PC-9 (cell line): ENCODE measurements around the gene TTC23. TPM values are rescaled to one million over a fixed set of nuclear protein-coding genes. Genes with fewer than 3 reads are reported as not detected.

Experiments
- BruUV-seq: library from RNA; stranded (reverse); fragments of 400-500 nt; replicated peaks from 2 replicates; lab custom pipeline; 2021; lab: Mats Ljungman, UMichigan
- CTCF ChIA-PET: fragments of 300-600 bp; sonication (Branson Sonifier 250); formaldehyde crosslinking; loops from one replicate; lab custom pipeline; 2022; ENCODE audit warnings: antibody characterized with exemption; lab: Charles Lee
- POLR2A ChIA-PET: fragments of 300-600 bp; sonication (Branson Sonifier 250); formaldehyde crosslinking; loops from one replicate; lab custom pipeline; 2022; ENCODE audit warnings: antibody characterized with exemption; ENCODE audit not compliant: unreplicated experiment; lab: Charles Lee
- DNase-seq, 2 experiments: peaks; one replicate each; pipeline versions ENCODE4 v3.0.0 to v3.0.0-alpha.2; 2015 to 2022; ENCODE audit warnings: mixed read lengths in 1 of 2
- H2AFZ ChIP-seq: fragments of 200-600 bp; sonication (generic); 2 replicates; pipeline ENCODE4 v1.8.1; 2017; ENCODE audit warnings: antibody characterized with exemption
- H3F3A ChIP-seq: fragments of 200-600 bp; sonication (generic); 2 replicates; pipeline ENCODE4 v1.8.1; 2017; ENCODE audit warnings: antibody characterized with exemption, mild to moderate bottlenecking, low read depth; ENCODE audit not compliant: insufficient read depth
- H3K27ac ChIP-seq: fragments of 200-600 bp; sonication (generic); 2 replicates; pipeline ENCODE4 v1.6.1; 2016; ENCODE audit warnings: mixed run types
- H3K27me3 ChIP-seq: fragments of 200-600 bp; sonication (generic); 2 replicates; pipeline ENCODE4 v1.6.1; 2016; ENCODE audit warnings: low read depth, mixed run types; ENCODE audit not compliant: insufficient read depth
- H3K36me3 ChIP-seq: fragments of 200-600 bp; sonication (generic); 2 replicates; pipeline ENCODE4 v1.6.1; 2016; ENCODE audit warnings: low read depth, mixed run types
- H3K4me1 ChIP-seq: fragments of 200-600 bp; sonication (generic); replicated peaks from 2 replicates; pipeline ENCODE4 v1.6.1; 2016; ENCODE audit warnings: mixed run types; ENCODE audit not compliant: insufficient read depth
- H3K4me2 ChIP-seq: fragments of 200-600 bp; sonication (generic); 2 replicates; pipeline ENCODE4 v1.6.1; 2017; ENCODE audit warnings: mixed run types
- H3K4me3 ChIP-seq: fragments of 200-600 bp; sonication (generic); 2 replicates; pipeline ENCODE4 v1.6.1; 2016; ENCODE audit warnings: mixed run types
- H3K79me2 ChIP-seq: fragments of 200-600 bp; sonication (generic); 2 replicates; pipeline ENCODE4 v1.6.1; 2017; ENCODE audit warnings: low read depth, mixed run types
- H3K9me2 ChIP-seq: fragments of 200-600 bp; sonication (generic); 2 replicates; pipeline ENCODE4 v1.8.1; 2017; ENCODE audit warnings: mild to moderate bottlenecking; ENCODE audit not compliant: insufficient read depth
- H3K9me3 ChIP-seq: fragments of 200-600 bp; sonication (generic); 2 replicates; pipeline ENCODE4 v1.8.1; 2016; ENCODE audit warnings: low read depth; ENCODE audit not compliant: insufficient read depth
- H4K20me1 ChIP-seq: fragments of 200-600 bp; sonication (generic); 2 replicates; pipeline ENCODE4 v1.8.1; 2017; ENCODE audit not compliant: insufficient read depth
- EZH2 ChIP-seq: fragments of 200-600 bp; sonication (generic); IDR thresholded peaks from 2 replicates; pipeline ENCODE4 v1.8.0; 2017; ENCODE audit warnings: antibody characterized with exemption, low read depth
- intact Hi-C: fragments of 100-400 bp; cut with micrococcal nuclease; formaldehyde crosslinking; loops from one replicate; pipeline ENCODE4 v1.10.0; 2022; ENCODE audit not compliant: unreplicated experiment
- total RNA-seq: library from RNA; stranded (reverse); gene quantifications from 2 replicates; pipeline ENCODE4 v1.2.3, GENCODE V29; 2021
- TF ChIP-seq, protein P1 (sequence below): fragments of 200-600 bp; sonication (generic); conservative IDR thresholded peaks from 2 replicates; pipeline ENCODE4 v1.6.1; 2017; ENCODE audit warnings: mixed run types, antibody characterized with exemption, mild to moderate bottlenecking, moderate library complexity

Gene TTC23
- total RNA-seq, 1 experiment from 2014 or later: 18.4 TPM

- no peaks in the 10 kb centered on the region for H4K20me1 ChIP-seq
- no peak overlapping the region for H2AFZ ChIP-seq
- no peaks in the 10 kb centered on the region for H3K36me3 ChIP-seq
- no peaks in the 10 kb centered on the region for H3K9me2 ChIP-seq
- peaks cover 43% of the 10 kb centered on the region for H3K4me1 ChIP-seq
- no peak for TF ChIP-seq EZH2
- TF ChIP-seq, protein P1, sequence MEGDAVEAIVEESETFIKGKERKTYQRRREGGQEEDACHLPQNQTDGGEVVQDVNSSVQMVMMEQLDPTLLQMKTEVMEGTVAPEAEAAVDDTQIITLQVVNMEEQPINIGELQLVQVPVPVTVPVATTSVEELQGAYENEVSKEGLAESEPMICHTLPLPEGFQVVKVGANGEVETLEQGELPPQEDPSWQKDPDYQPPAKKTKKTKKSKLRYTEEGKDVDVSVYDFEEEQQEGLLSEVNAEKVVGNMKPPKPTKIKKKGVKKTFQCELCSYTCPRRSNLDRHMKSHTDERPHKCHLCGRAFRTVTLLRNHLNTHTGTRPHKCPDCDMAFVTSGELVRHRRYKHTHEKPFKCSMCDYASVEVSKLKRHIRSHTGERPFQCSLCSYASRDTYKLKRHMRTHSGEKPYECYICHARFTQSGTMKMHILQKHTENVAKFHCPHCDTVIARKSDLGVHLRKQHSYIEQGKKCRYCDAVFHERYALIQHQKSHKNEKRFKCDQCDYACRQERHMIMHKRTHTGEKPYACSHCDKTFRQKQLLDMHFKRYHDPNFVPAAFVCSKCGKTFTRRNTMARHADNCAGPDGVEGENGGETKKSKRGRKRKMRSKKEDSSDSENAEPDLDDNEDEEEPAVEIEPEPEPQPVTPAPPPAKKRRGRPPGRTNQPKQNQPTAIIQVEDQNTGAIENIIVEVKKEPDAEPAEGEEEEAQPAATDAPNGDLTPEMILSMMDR: no peak
- H3K4me2 ChIP-seq: no peak overlapping the region
- H3F3A ChIP-seq: peaks cover 27% of the 10 kb centered on the region
- intact Hi-C loops: no loop called here
- ChIA-PET POLR2A (no interaction called here), CTCF (no interaction called here)
- H3K27ac ChIP-seq: no peak overlapping the region
- no peaks in the 10 kb centered on the region for H3K9me3 ChIP-seq
- BruUV-seq: no TSS peak
- DNase-seq: no peak
- H3K27me3 ChIP-seq: no peaks in the 10 kb centered on the region
- no peak overlapping the region for H3K4me3 ChIP-seq
- no peaks in the 10 kb centered on the region for H3K79me2 ChIP-seq
These were observed 123.2 kb downstream of the TTC23 start for GRCh38 chr15:99126131-99126588.

GRCh38 chr15:99125061-99125891, 124.1 kb downstream of the TTC23 start:
- H3K4me1 ChIP-seq: peaks cover 43% of the 10 kb centered on the region
- POLR2A ChIA-PET: no interaction called here
- no peaks in the 10 kb centered on the region for H3K27me3 ChIP-seq
- TF ChIP-seq, protein P1: no peak
- TF ChIP-seq EZH2: no peak
- no peaks in the 10 kb centered on the region for H4K20me1 ChIP-seq
- no peaks in the 10 kb centered on the region for H3K79me2 ChIP-seq
- peaks cover 27% of the 10 kb centered on the region for H3F3A ChIP-seq
- intact Hi-C loops: no loop called here
- H3K27ac ChIP-seq: no peak overlapping the region
- BruUV-seq: no TSS peak
- H3K4me2 ChIP-seq: no peak overlapping the region
- CTCF ChIA-PET: no interaction called here
- H2AFZ ChIP-seq: no peak overlapping the region
- DNase-seq: no peak
- no peaks in the 10 kb centered on the region for H3K36me3 ChIP-seq
- no peaks in the 10 kb centered on the region for H3K9me3 ChIP-seq
- H3K9me2 ChIP-seq: no peaks in the 10 kb centered on the region
- no peak overlapping the region for H3K4me3 ChIP-seq

- no peaks in the 10 kb centered on the region for H3K79me2 ChIP-seq
- no peaks in the 10 kb centered on the region for H3K36me3 ChIP-seq
- peaks cover 43% of the 10 kb centered on the region for H3K4me1 ChIP-seq
- H3K27ac ChIP-seq: peak overlapping the region; percentile 93
- H3K4me3 ChIP-seq: no peak overlapping the region
- no TSS peak for BruUV-seq
- peaks cover 27% of the 10 kb centered on the region for H3F3A ChIP-seq
- H3K9me3 ChIP-seq: no peaks in the 10 kb centered on the region
- CTCF ChIA-PET: no interaction called here
- TF ChIP-seq, protein P1: no peak
- no peak for TF ChIP-seq EZH2
- H4K20me1 ChIP-seq: no peaks in the 10 kb centered on the region
- POLR2A ChIA-PET: no interaction called here
- DNase-seq: no peak
- no peak overlapping the region for H2AFZ ChIP-seq
- peak overlapping the region; percentile 92 for H3K4me2 ChIP-seq
- intact Hi-C loops: loop anchor here (1.0 kb wide), 1 partner anchor 19 kb away; the partner anchor contains the start of gene SYNM
- no peaks in the 10 kb centered on the region for H3K27me3 ChIP-seq
- no peaks in the 10 kb centered on the region for H3K9me2 ChIP-seq
These were observed 124.7 kb downstream of the TTC23 start for GRCh38 chr15:99124641-99125040.
